Astrocyte (in vitro differentiated cells and primary cell): ENCODE measurements around the gene ZFYVE28. TPM values are rescaled to one million over a fixed set of nuclear protein-coding genes. Genes with fewer than 3 reads are reported as not detected.

ENCODE experiments used
- DNase-seq: peaks from one replicate; pipeline ENCODE4 v3.0.0-alpha.2; 2010; ENCODE audit warnings: low read depth
- FAIRE-seq: peaks from 2 replicates; lab custom pipeline; 2011; peaks lifted over from hg19 to GRCh38; lab: Jason Lieb, UNC
- H2AFZ ChIP-seq: 2 replicates; pipeline ENCODE4 v1.6.0; 2012; ENCODE audit warnings: low read depth, low read length, inconsistent platforms
- H3K27ac ChIP-seq: 2 replicates; pipeline ENCODE4 v1.5.1; 2011; ENCODE audit warnings: low read depth, low read length, inconsistent platforms
- H3K27me3 ChIP-seq: 2 replicates; pipeline ENCODE4 v1.6.0; 2011; ENCODE audit warnings: low read length, inconsistent platforms; ENCODE audit not compliant: insufficient read depth
- H3K36me3 ChIP-seq: 2 replicates; pipeline ENCODE4 v1.5.1; 2011; ENCODE audit warnings: low read length, inconsistent platforms; ENCODE audit not compliant: insufficient read depth
- H3K4me1 ChIP-seq: 2 replicates; pipeline ENCODE4 v1.5.1; 2011; ENCODE audit warnings: low read length, inconsistent platforms; ENCODE audit not compliant: insufficient read depth
- H3K4me2 ChIP-seq: 2 replicates; pipeline ENCODE4 v1.6.0; 2012; ENCODE audit warnings: low read length, inconsistent platforms
- H3K4me3 ChIP-seq: 2 replicates; pipeline ENCODE4 v1.5.1; 2011; ENCODE audit warnings: low read depth, mild to moderate bottlenecking, low read length, inconsistent platforms; ENCODE audit not compliant: insufficient read depth
- H3K79me2 ChIP-seq: 2 replicates; pipeline ENCODE4 v1.6.0; 2012; ENCODE audit warnings: mild to moderate bottlenecking, low read length, inconsistent platforms; ENCODE audit not compliant: insufficient read depth
- H3K9ac ChIP-seq: 2 replicates; pipeline ENCODE4 v1.6.0; 2012; ENCODE audit warnings: mild to moderate bottlenecking, low read length, inconsistent platforms
- H3K9me3 ChIP-seq: 2 replicates; pipeline ENCODE4 v1.5.1; 2012; ENCODE audit warnings: low read depth, mild to moderate bottlenecking, low read length, inconsistent platforms; ENCODE audit not compliant: insufficient read depth
- H4K20me1 ChIP-seq: 2 replicates; pipeline ENCODE4 v1.6.0; 2012; ENCODE audit warnings: low read length, inconsistent platforms; ENCODE audit not compliant: insufficient read depth
- H3K27ac Mint-ChIP-seq: one replicate; pipeline ENCODE4 v1.8.0; 2021; ENCODE audit warnings: mild to moderate bottlenecking, mixed read lengths; ENCODE audit not compliant: unreplicated experiment
- H3K27me3 Mint-ChIP-seq: one replicate; pipeline ENCODE4 v1.8.0; 2021; ENCODE audit warnings: low read depth, mixed read lengths; ENCODE audit not compliant: unreplicated experiment
- H3K36me3 Mint-ChIP-seq: one replicate; pipeline ENCODE4 v1.8.0; 2021; ENCODE audit warnings: low read depth, mixed read lengths; ENCODE audit not compliant: unreplicated experiment
- H3K4me1 Mint-ChIP-seq: one replicate; pipeline ENCODE4 v1.8.0; 2021; ENCODE audit warnings: low read depth, mixed read lengths; ENCODE audit not compliant: unreplicated experiment
- H3K4me3 Mint-ChIP-seq: one replicate; pipeline ENCODE4 v1.8.0; 2021; ENCODE audit warnings: mild to moderate bottlenecking, moderate library complexity, mixed read lengths; ENCODE audit not compliant: unreplicated experiment
- H3K9me3 Mint-ChIP-seq: one replicate; pipeline ENCODE4 v1.8.0; 2021; ENCODE audit warnings: mild to moderate bottlenecking, mixed read lengths; ENCODE audit not compliant: unreplicated experiment
- EZH2 ChIP-seq: IDR thresholded peaks from 2 replicates; pipeline ENCODE4 v1.6.1; 2012; ENCODE audit warnings: mild to moderate bottlenecking, low read length, inconsistent platforms; ENCODE audit not compliant: insufficient read depth
- total RNA-seq: library from RNA; stranded (reverse); gene quantifications from 2 replicates; pipeline ENCODE4 v1.2.1, GENCODE V29; 2021
- TF ChIP-seq, protein P1 (sequence below): IDR thresholded peaks from 2 replicates; pipeline ENCODE4 v1.5.1; 2011; ENCODE audit warnings: low read depth, mild to moderate bottlenecking, inconsistent platforms, low read length, moderate library complexity; ENCODE audit not compliant: insufficient read depth

The ZFYVE28 gene
- total RNA-seq, 1 donor from 2014 or later, result 0.68 TPM

DNA sequence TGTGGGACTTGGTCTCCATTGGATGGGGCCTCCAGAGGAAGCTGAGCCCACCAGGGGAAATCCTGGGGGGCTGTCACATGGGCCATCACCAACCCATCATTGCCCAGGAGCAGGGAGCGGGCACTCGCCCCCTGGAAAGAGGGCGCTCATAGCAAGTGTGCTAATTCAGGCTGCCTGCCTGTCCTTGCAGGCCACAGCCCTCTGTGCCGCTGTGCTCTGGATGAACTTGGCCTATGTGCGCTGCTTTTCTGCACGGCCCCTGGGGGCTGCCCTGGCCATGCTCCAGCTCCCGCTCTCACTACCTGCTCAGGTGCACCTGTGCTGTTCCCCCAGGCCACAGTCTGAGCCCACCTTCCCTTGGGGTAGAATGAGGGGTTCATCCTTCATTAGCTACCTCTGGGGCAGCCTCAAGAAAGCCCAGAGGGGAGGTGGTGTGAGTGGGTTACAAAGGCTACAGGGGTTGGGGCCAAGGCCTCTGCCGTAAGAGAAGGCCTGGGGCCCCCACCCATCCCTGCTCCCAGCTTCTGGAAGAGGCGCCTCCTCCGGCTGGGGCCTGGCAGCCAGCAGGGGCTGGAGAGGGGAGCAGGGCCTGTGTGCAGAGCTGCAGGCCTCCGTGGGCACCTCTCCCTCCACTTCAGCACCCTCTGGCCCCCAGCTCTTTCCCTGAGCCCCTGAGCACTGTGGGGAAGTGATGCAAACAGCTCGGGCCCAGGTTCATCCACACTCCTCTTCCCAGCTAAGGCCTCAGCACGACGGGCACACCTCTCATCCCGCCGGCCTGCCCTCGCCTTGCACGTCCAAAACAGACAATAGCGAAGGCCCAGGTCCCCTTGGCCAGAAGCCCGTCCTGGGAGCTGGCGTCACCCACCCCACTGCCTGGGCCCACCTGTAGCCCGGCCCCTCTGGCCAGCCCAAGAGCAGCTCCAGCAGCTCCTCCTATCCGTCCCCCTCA is 9.2 kb upstream of the ZFYVE28 start:
- H3K4me3 ChIP-seq, result no peak overlapping the region
- no peaks in the 10 kb centered on the region for H3K9me3 ChIP-seq
- H3K79me2 ChIP-seq, result no peaks in the 10 kb centered on the region
- H3K27me3 ChIP-seq, result peaks cover 4% of the 10 kb centered on the region
- Mint-ChIP-seq H3K36me3 (no peaks in the 10 kb centered on the region), H3K4me1 (peaks cover 3% of the 10 kb centered on the region), H3K9me3 (no peaks in the 10 kb centered on the region), H3K27ac (no peak overlapping the region), H3K4me3 (no peak overlapping the region), H3K27me3 (peaks cover 32% of the 10 kb centered on the region)
- no peak for FAIRE-seq
- no peak overlapping the region for H3K9ac ChIP-seq
- no peak for TF ChIP-seq EZH2
- TF ChIP-seq, protein P1, sequence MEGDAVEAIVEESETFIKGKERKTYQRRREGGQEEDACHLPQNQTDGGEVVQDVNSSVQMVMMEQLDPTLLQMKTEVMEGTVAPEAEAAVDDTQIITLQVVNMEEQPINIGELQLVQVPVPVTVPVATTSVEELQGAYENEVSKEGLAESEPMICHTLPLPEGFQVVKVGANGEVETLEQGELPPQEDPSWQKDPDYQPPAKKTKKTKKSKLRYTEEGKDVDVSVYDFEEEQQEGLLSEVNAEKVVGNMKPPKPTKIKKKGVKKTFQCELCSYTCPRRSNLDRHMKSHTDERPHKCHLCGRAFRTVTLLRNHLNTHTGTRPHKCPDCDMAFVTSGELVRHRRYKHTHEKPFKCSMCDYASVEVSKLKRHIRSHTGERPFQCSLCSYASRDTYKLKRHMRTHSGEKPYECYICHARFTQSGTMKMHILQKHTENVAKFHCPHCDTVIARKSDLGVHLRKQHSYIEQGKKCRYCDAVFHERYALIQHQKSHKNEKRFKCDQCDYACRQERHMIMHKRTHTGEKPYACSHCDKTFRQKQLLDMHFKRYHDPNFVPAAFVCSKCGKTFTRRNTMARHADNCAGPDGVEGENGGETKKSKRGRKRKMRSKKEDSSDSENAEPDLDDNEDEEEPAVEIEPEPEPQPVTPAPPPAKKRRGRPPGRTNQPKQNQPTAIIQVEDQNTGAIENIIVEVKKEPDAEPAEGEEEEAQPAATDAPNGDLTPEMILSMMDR, result no peak
- H3K27ac ChIP-seq, result no peak overlapping the region
- no peak for DNase-seq
- no peaks in the 10 kb centered on the region for H3K36me3 ChIP-seq
- H4K20me1 ChIP-seq, result no peaks in the 10 kb centered on the region
- H3K4me1 ChIP-seq, result no peaks in the 10 kb centered on the region
- no peak overlapping the region for H2AFZ ChIP-seq
- H3K4me2 ChIP-seq, result no peak overlapping the region

DNA sequence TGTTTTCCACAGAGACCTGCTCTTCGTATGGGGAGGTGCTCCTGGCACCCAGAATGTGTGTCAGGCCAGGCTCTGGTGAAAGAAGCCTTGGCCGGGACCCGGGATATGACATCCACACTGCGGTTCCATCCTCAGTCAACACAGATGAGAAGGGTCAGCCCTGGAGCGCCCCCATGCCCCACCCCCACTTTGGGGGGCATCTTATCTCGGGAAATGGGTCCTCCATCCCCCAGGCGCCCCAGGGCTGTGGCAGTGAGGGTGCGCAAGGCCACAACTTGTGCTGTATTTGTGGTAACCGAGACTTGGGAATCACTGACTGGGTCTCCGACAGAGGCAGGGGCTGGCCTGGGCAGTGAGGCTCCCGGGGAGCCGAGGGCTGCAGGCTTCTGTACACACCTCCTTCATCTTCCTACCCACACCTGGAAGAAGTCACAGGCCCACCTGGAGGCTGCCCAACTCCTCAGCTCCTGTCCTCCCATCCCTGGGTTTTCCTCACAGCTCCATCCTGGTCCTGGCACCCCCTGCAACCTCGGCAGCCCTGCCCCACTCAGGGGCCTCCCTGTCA is 8.3 kb upstream of the ZFYVE28 start:
- H3K9me3 ChIP-seq, result no peaks in the 10 kb centered on the region

More for the DNA sequence above, 8.3 kb upstream of the ZFYVE28 start:
- H3K9ac ChIP-seq, result no peak overlapping the region
- Mint-ChIP-seq H3K27ac (no peak overlapping the region), H3K36me3 (no peaks in the 10 kb centered on the region), H3K27me3 (peaks cover 41% of the 10 kb centered on the region), H3K4me1 (peaks cover 3% of the 10 kb centered on the region), H3K9me3 (no peaks in the 10 kb centered on the region), H3K4me3 (no peak overlapping the region)
- DNase-seq, result no peak
- H3K4me2 ChIP-seq, result no peak overlapping the region
- H4K20me1 ChIP-seq, result no peaks in the 10 kb centered on the region
- H3K27ac ChIP-seq, result no peak overlapping the region
- TF ChIP-seq, protein P1, result no peak
- no peak for TF ChIP-seq EZH2
- H3K79me2 ChIP-seq, result no peaks in the 10 kb centered on the region
- H3K27me3 ChIP-seq, result peaks cover 10% of the 10 kb centered on the region
- no peaks in the 10 kb centered on the region for H3K4me1 ChIP-seq
- no peak overlapping the region for H3K4me3 ChIP-seq
- no peak for FAIRE-seq
- H2AFZ ChIP-seq, result no peak overlapping the region
- no peaks in the 10 kb centered on the region for H3K36me3 ChIP-seq
